Endothelial cell of umbilical vein (primary cell): ENCODE measurements around the gene PDSS2.
"Not testable (repeated sequence)": the region's sequence is repeated elsewhere in the genome, so short reads cannot be mapped to it uniquely, and the experiment has no call there.

Experiments used
- FOS ChIP-seq: IDR thresholded peaks from 2 replicates; pipeline ENCODE4 v1.6.1; 2011; ENCODE audit warnings: mild to moderate bottlenecking, low read length, moderate library complexity, borderline replicate concordance; ENCODE audit not compliant: insufficient read depth
- TF ChIP-seq, protein P1 (sequence below), 2 donors: IDR thresholded peaks; 1 replicate in 1 of 2; 2 replicates in 1 of 2; pipeline ENCODE4 v1.5.1; 2011; ENCODE audit warnings: low read length in 2 of 2, mild to moderate bottlenecking in 2 of 2, moderate library complexity in 2 of 2, control low read depth in 1 of 2, inconsistent platforms in 1 of 2, low read depth in 1 of 2; ENCODE audit not compliant: insufficient read depth in 1 of 2; ENCODE audit errors: extremely low read depth in 1 of 2

DNA sequence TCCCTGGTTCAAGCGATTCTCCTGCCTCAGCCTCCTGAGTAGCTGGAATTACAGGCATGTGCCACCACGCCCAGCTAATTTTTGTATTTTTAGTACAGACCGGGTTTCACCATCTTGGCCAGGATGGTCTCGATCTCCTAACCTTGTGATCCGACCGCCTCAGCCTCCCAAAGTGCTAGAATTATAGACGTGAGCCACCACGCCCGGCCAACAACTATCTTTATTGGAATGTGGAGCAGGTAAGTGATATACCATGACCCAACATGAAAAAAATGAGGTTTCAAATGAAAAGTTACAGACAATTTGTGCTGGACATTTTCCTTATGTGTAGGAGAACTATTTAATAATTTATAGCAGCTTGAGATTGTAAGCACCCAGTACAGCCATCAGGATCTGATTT lies 340.8 kb downstream of the PDSS2 start:
- TF ChIP-seq, protein P1, sequence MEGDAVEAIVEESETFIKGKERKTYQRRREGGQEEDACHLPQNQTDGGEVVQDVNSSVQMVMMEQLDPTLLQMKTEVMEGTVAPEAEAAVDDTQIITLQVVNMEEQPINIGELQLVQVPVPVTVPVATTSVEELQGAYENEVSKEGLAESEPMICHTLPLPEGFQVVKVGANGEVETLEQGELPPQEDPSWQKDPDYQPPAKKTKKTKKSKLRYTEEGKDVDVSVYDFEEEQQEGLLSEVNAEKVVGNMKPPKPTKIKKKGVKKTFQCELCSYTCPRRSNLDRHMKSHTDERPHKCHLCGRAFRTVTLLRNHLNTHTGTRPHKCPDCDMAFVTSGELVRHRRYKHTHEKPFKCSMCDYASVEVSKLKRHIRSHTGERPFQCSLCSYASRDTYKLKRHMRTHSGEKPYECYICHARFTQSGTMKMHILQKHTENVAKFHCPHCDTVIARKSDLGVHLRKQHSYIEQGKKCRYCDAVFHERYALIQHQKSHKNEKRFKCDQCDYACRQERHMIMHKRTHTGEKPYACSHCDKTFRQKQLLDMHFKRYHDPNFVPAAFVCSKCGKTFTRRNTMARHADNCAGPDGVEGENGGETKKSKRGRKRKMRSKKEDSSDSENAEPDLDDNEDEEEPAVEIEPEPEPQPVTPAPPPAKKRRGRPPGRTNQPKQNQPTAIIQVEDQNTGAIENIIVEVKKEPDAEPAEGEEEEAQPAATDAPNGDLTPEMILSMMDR (IDR thresholded peaks at IDR 0.05; ENCODE audit: extremely low read depth in 1 of 2, insufficient read depth in 1 of 2, low read depth in 1 of 2, low read length in 2 of 2), result not testable (repeated sequence)
- not testable (repeated sequence) for TF ChIP-seq FOS
